IMR-90 (cell line): ENCODE results near the gene POLR1G. TPM values are rescaled to one million over a fixed set of nuclear protein-coding genes. Genes with fewer than 3 reads are reported as not detected.

Experiments
- ATAC-seq: fragments of 200-7000 bp; cut with Tn5 transposase; 2 replicates; pipeline ENCODE4 v1.9.1; 2020; ENCODE audit warnings: low read depth, mild to moderate bottlenecking, moderate library complexity
- BruUV-seq: library from RNA; stranded (reverse); fragments of 400-500 nt; replicated peaks from 2 replicates; lab custom pipeline; 2021; lab: Mats Ljungman, UMichigan
- CTCF ChIA-PET: fragments of 300-600 bp; formaldehyde crosslinking; extraction: SDS; loops from one replicate; lab custom pipeline; 2021; ENCODE audit warnings: antibody characterized with exemption; lab: Yijun Ruan, JAX
- POLR2A ChIA-PET: fragments of 300-600 bp; sonication (Branson Sonifier 250); formaldehyde crosslinking; loops from one replicate; lab custom pipeline; 2022; ENCODE audit warnings: antibody characterized with exemption; ENCODE audit not compliant: unreplicated experiment; lab: Charles Lee
- DNase-seq: peaks from one replicate; pipeline ENCODE4 v3.0.0; 2013
- H2AFZ ChIP-seq: replicated peaks from 2 replicates; pipeline ENCODE3; 2013; ENCODE audit warnings: low read length, mild to moderate bottlenecking; ENCODE audit not compliant: poor library complexity
- H2AK5ac ChIP-seq: 2 replicates; pipeline ENCODE4 v1.6.1; 2013; ENCODE audit warnings: low read depth, low read length, inconsistent platforms
- H2AK9ac ChIP-seq: replicated peaks from 2 replicates; pipeline ENCODE3; 2013; ENCODE audit warnings: mild to moderate bottlenecking, low read depth, low read length, moderate library complexity; ENCODE audit not compliant: poor library complexity
- H2BK120ac ChIP-seq: 2 replicates; pipeline ENCODE4 v1.6.1; 2013; ENCODE audit warnings: low read depth, low read length, inconsistent platforms
- H2BK15ac ChIP-seq: 3 replicates; pipeline ENCODE4 v1.6.1; 2013; ENCODE audit warnings: low read depth, low read length, inconsistent platforms
- H2BK20ac ChIP-seq: 2 replicates; pipeline ENCODE4 v1.6.1; 2013; ENCODE audit warnings: low read depth, mild to moderate bottlenecking, inconsistent platforms, low read length, moderate library complexity
- H2BK5ac ChIP-seq: 2 replicates; pipeline ENCODE4 v1.6.1; 2013; ENCODE audit warnings: mild to moderate bottlenecking, low read depth, low read length, inconsistent platforms; ENCODE audit not compliant: poor library complexity, severe bottlenecking
- H3K14ac ChIP-seq: replicated peaks from 2 replicates; pipeline ENCODE4 v1.6.1; 2013; ENCODE audit warnings: low read depth, low read length, inconsistent platforms
- H3K18ac ChIP-seq: 2 replicates; pipeline ENCODE4 v1.6.1; 2013; ENCODE audit warnings: low read depth, low read length, control low read depth
- H3K23ac ChIP-seq: 2 replicates; pipeline ENCODE4 v1.6.1; 2013; ENCODE audit warnings: low read depth, low read length, inconsistent platforms
- H3K27ac ChIP-seq: 2 replicates; pipeline ENCODE4 v1.5.1; 2013; ENCODE audit warnings: mild to moderate bottlenecking, control low read depth, low read length; ENCODE audit not compliant: insufficient read depth
- H3K27me3 ChIP-seq: 2 replicates; pipeline ENCODE4 v1.6.1; 2013; ENCODE audit warnings: low read length; ENCODE audit not compliant: control insufficient read depth, insufficient read depth
- H3K36me3 ChIP-seq: 2 replicates; pipeline ENCODE4 v1.6.1; 2013; ENCODE audit warnings: low read length, mixed read lengths; ENCODE audit not compliant: control insufficient read depth, insufficient read depth
- H3K4ac ChIP-seq: 2 replicates; pipeline ENCODE4 v1.6.1; 2013; ENCODE audit warnings: low read depth, low read length, inconsistent platforms
- H3K4me1 ChIP-seq: 2 replicates; pipeline ENCODE4 v1.6.1; 2013; ENCODE audit warnings: low read length, mixed read lengths; ENCODE audit not compliant: control insufficient read depth, insufficient read depth
- H3K4me2 ChIP-seq: 2 replicates; pipeline ENCODE4 v1.6.1; 2013; ENCODE audit warnings: low read depth, mild to moderate bottlenecking, control low read depth, low read length, moderate library complexity
- H3K4me3 ChIP-seq: 2 replicates; pipeline ENCODE4 v1.5.1; 2013; ENCODE audit warnings: low read depth, mild to moderate bottlenecking, control low read depth, low read length, moderate library complexity; ENCODE audit not compliant: insufficient read depth
- H3K56ac ChIP-seq: 2 replicates; pipeline ENCODE4 v1.6.1; 2013; ENCODE audit warnings: low read length, inconsistent platforms; ENCODE audit not compliant: insufficient read depth; ENCODE audit errors: extremely low read depth
- H3K79me1 ChIP-seq, 2 experiments: 2 replicates each; pipeline ENCODE4 v1.6.1; 2013; ENCODE audit warnings: low read length in 2 of 2, inconsistent platforms in 1 of 2, low read depth in 1 of 2
- H3K9ac ChIP-seq: 2 replicates; pipeline ENCODE4 v1.6.1; 2013; ENCODE audit warnings: low read depth, low read length, control low read depth
- H3K9me1 ChIP-seq: 2 replicates; pipeline ENCODE4 v1.6.1; 2013; ENCODE audit warnings: low read length, inconsistent platforms; ENCODE audit not compliant: insufficient read depth
- H3K9me3 ChIP-seq: 2 replicates; pipeline ENCODE4 v1.6.1; 2013; ENCODE audit warnings: low read length; ENCODE audit not compliant: control insufficient read depth, insufficient read depth
- H4K20me1 ChIP-seq: 2 replicates; pipeline ENCODE4 v1.6.1; 2013; ENCODE audit warnings: low read length, inconsistent platforms; ENCODE audit not compliant: insufficient read depth
- H4K5ac ChIP-seq: 2 replicates; pipeline ENCODE4 v1.6.1; 2013; ENCODE audit warnings: mild to moderate bottlenecking, low read depth, low read length, control low read depth
- H4K8ac ChIP-seq, 2 experiments: 2 replicates each; pipeline ENCODE4 v1.6.1; 2013; ENCODE audit warnings: low read depth in 2 of 2, low read length in 2 of 2, control low read depth in 1 of 2, inconsistent platforms in 1 of 2
- H4K91ac ChIP-seq: 2 replicates; pipeline ENCODE4 v1.6.1; 2013; ENCODE audit warnings: low read depth, low read length, inconsistent platforms; ENCODE audit not compliant: insufficient read depth
- BHLHE40 ChIP-seq: fragments of 150-350 bp; IDR thresholded peaks from 2 replicates; pipeline ENCODE4 v1.6.1; 2016; ENCODE audit warnings: mild to moderate bottlenecking, low read depth, low read length
- CTCF ChIP-seq: conservative IDR thresholded peaks from 2 replicates; pipeline ENCODE4 v1.5.1; 2012; ENCODE audit warnings: mild to moderate bottlenecking, low read depth, low read length, improper control_type of control experiment
- ELK1 ChIP-seq: fragments of 150-350 bp; IDR thresholded peaks from 2 replicates; pipeline ENCODE4 v1.6.1; 2016; ENCODE audit warnings: low read depth, mild to moderate bottlenecking, low read length, moderate library complexity, borderline replicate concordance
- FOS ChIP-seq: fragments of 150-350 bp; IDR thresholded peaks from 2 replicates; pipeline ENCODE4 v1.6.1; 2016; ENCODE audit warnings: low read depth, low read length
- MAFK ChIP-seq: IDR thresholded peaks from 2 replicates; pipeline ENCODE4 v1.6.1; 2012; ENCODE audit warnings: low read depth, low read length, improper control_type of control experiment
- MAZ ChIP-seq: IDR thresholded peaks from 2 replicates; pipeline ENCODE4 v1.6.1; 2012; ENCODE audit warnings: low read depth, mild to moderate bottlenecking, low read length, improper control_type of control experiment, moderate library complexity, borderline replicate concordance
- MXI1 ChIP-seq: IDR thresholded peaks from 2 replicates; pipeline ENCODE4 v1.6.1; 2012; ENCODE audit warnings: low read depth, mild to moderate bottlenecking, low read length, moderate library complexity, borderline replicate concordance
- NFE2L2 ChIP-seq: fragments of 150-350 bp; IDR thresholded peaks from 2 replicates; pipeline ENCODE4 v1.6.1; 2016; ENCODE audit warnings: low read depth, mild to moderate bottlenecking, low read length
- POLR2A ChIP-seq: IDR thresholded peaks from 2 replicates; pipeline ENCODE4 v1.6.1; 2012; ENCODE audit warnings: mild to moderate bottlenecking, low read depth, low read length
- RAD21 ChIP-seq: IDR thresholded peaks from 2 replicates; pipeline ENCODE4 v1.6.1; 2012; ENCODE audit warnings: low read length, improper control_type of control experiment
- RCOR1 ChIP-seq: IDR thresholded peaks from 2 replicates; pipeline ENCODE4 v1.6.1; 2012; ENCODE audit warnings: mild to moderate bottlenecking, low read length, improper control_type of control experiment; ENCODE audit not compliant: insufficient replicate concordance
- USF2 ChIP-seq: fragments of 150-350 bp; IDR thresholded peaks from 2 replicates; pipeline ENCODE4 v1.6.1; 2017; ENCODE audit warnings: mild to moderate bottlenecking, antibody characterized with exemption, low read length, low read depth
- WGBS, 2 experiments: methylation state at CpG; one replicate each; pipeline versions ENCODE4 v1.1.5 to v1.1.7; 2013; ENCODE audit warnings: missing lambda C conversion rate in 2 of 2; ENCODE audit not compliant: insufficient read length in 1 of 2; ENCODE audit errors: extremely low coverage in 2 of 2; 5-methylcytosine and 5-hydroxymethylcytosine counted together
- dilution Hi-C: fragments of 300-500 bp; cut with HindIII; formaldehyde crosslinking; loops from one replicate; pipeline ENCODE4 v1.14.3; 2018; ENCODE audit warnings: low sequenced_read_pairs; ENCODE audit not compliant: unreplicated experiment
- in situ Hi-C: fragments of 300-500 bp; cut with MboI; formaldehyde crosslinking; loops from 3 replicates; pipeline ENCODE4 v1.14.3; 2019; ENCODE audit warnings: low sequenced_read_pairs, inconsistent platforms, mixed read lengths
- intact Hi-C: fragments of 100-400 bp; cut with micrococcal nuclease; formaldehyde crosslinking; loops from 2 replicates; pipeline ENCODE4 v1.10.0; 2022
- polyA plus RNA-seq, 3 experiments: library from polyadenylated mRNA; depleted of rRNA; stranded (reverse); fragments of >200 nt; gene quantifications; 2 replicates each; pipeline ENCODE4 v1.2.3, GENCODE V29; 2012; ENCODE audit warnings: low replicate concordance in 1 of 3
- total RNA-seq: library from RNA; depleted of rRNA; stranded (reverse); fragments of >200 nt; gene quantifications from 2 replicates; pipeline ENCODE4 v1.2.3, GENCODE V29; 2012

POLR1G gene
- total and polyA plus RNA-seq, 2 of the 4 experiments (the other 2 are of a cell fraction) = 8.0 to 12.5 TPM

GRCh38 chr19:45443462-45444317 is 37.2 kb downstream of the POLR1G start:
- Histone ChIP-seq H2AK5ac (peak overlapping the region; percentile 72), H3K23ac (no peak overlapping the region), H2BK15ac (peak overlapping the region; percentile 66; the same call in 1 of the 3 replicates), H4K8ac (peak overlapping the region; percentile 26 to 68; a peak in 2 of 4 replicates), H3K4me3 (peak overlapping the region; percentile 47), H2BK5ac (peak overlapping the region; percentile 35), H4K91ac (peak overlapping the region; percentile 58; the same call in 1 of the 2 replicates), H3K9ac (peak overlapping the region; percentile 31), H3K27me3 (no peaks in the 10 kb centered on the region), H4K5ac (0 out of 2 replicates have a peak overlapping the region, but pooled peaks have one; percentile 1), H3K36me3 (no peaks in the 10 kb centered on the region), H2BK20ac (0 out of 2 replicates have a peak overlapping the region, but pooled peaks have one; percentile 9), H3K79me1 (peaks cover 0 to 21% of the 10 kb centered on the region in 2 experiments; a peak in 2 of 4 replicates), H3K9me3 (no peaks in the 10 kb centered on the region), H3K4me1 (peaks cover 17% of the 10 kb centered on the region), H3K4me2 (peak overlapping the region; percentile 97), H2AFZ (peak overlapping the region; percentile 87), H3K14ac (peak overlapping the region; percentile 77; the same call in 1 of the 2 replicates), H3K56ac (peak overlapping the region; percentile 61; the same call in 1 of the 2 replicates), H3K9me1 (no peaks in the 10 kb centered on the region), H2AK9ac (peak overlapping the region; percentile 92), H3K27ac (peak overlapping the region; percentile 71), H2BK120ac (peak overlapping the region; percentile 68; the same call in 1 of the 2 replicates), H4K20me1 (no peaks in the 10 kb centered on the region), H3K4ac (peak overlapping the region; percentile 88), H3K18ac (no peak overlapping the region)
- in situ Hi-C loops (loop anchor here (5.0 kb wide), 1 partner anchor 34 kb away; no protein-coding TSS in a partner anchor), intact Hi-C loops (loop anchor here (1.0 kb wide), 1 partner anchor 35 kb away; no protein-coding TSS in a partner anchor), dilution Hi-C loops (no loop called here)
- no TSS peak for BruUV-seq
- CTCF ChIA-PET = no interaction called here
- POLR2A ChIA-PET = no interaction called here
- peak; percentile 78 for ATAC-seq
- WGBS, 2 experiments = 0% methylated on average over 30 of the region's 49 CpGs; no CpG with 5 or more reads in 1 of the 2 experiments
- peak; percentile 82 for DNase-seq
- TF ChIP-seq USF2 = no peak
- TF ChIP-seq ELK1 = no peak
- TF ChIP-seq CTCF = no peak
- peak; percentile 90; the same call in 1 of the 2 replicates for TF ChIP-seq MAZ
- TF ChIP-seq MXI1 = 0 out of 2 replicates have a peak, but pooled peaks have one; percentile 25
- TF ChIP-seq MAFK = no peak
- TF ChIP-seq FOS = peak; percentile 50; the same call in 1 of the 2 replicates
- TF ChIP-seq RAD21 = no peak
- TF ChIP-seq POLR2A = peak; percentile 33
- TF ChIP-seq RCOR1 = no peak
- no peak for TF ChIP-seq BHLHE40
- TF ChIP-seq NFE2L2 = no peak
